Lung (tissue), 12 donors: ENCODE data around the gene NPBWR2. TPM values are rescaled to one million over a fixed set of nuclear protein-coding genes. Genes with fewer than 3 reads are reported as not detected.

Experiments used
- ATAC-seq: fragments of 200-7000 bp; cut with Tn5 transposase; one replicate; pipeline ENCODE4 v1.9.1; 2020; ENCODE audit warnings: moderate number of reproducible peaks; ENCODE audit not compliant: insufficient read depth, low FRiP score
- DNase-seq, 3 donors: peaks; one replicate each; pipeline ENCODE4 v3.0.0-alpha.2; 2013 to 2017
- H3K27ac ChIP-seq, 2 donors: one replicate each; pipeline ENCODE4 v1.5.1; 2013; ENCODE audit warnings: mild to moderate bottlenecking in 2 of 2, moderate library complexity in 2 of 2, control low read depth in 1 of 2, inconsistent platforms in 1 of 2, low read depth in 1 of 2, low read length in 1 of 2
- H3K27me3 ChIP-seq, 3 donors: one replicate each; pipeline ENCODE4 v1.5.1; 2013; ENCODE audit warnings: low read length in 2 of 3; ENCODE audit not compliant: control insufficient read depth in 3 of 3, insufficient read depth in 3 of 3
- H3K36me3 ChIP-seq, 4 donors: one replicate each; pipeline ENCODE4 v1.5.1; 2013; ENCODE audit warnings: low read length in 4 of 4, mild to moderate bottlenecking in 1 of 4, moderate library complexity in 1 of 4; ENCODE audit not compliant: control insufficient read depth in 4 of 4, insufficient read depth in 4 of 4
- H3K4me1 ChIP-seq, 5 donors: one replicate each; pipeline ENCODE4 v1.5.1; 2013; ENCODE audit warnings: low read length in 5 of 5, mild to moderate bottlenecking in 2 of 5, moderate library complexity in 1 of 5; ENCODE audit not compliant: control insufficient read depth in 5 of 5, insufficient read depth in 5 of 5
- H3K4me3 ChIP-seq: one replicate; pipeline ENCODE4 v1.5.1; 2013; ENCODE audit warnings: mild to moderate bottlenecking, control low read depth, moderate library complexity
- H3K9ac ChIP-seq, 2 donors: one replicate each; pipeline ENCODE4 v1.5.1; 2013; ENCODE audit warnings: low read length in 2 of 2, control low read depth in 1 of 2; ENCODE audit not compliant: insufficient read depth in 1 of 2
- H3K9me3 ChIP-seq, 4 donors: one replicate each; pipeline ENCODE4 v1.5.1; 2013; ENCODE audit warnings: low read length in 3 of 4, mild to moderate bottlenecking in 1 of 4, moderate library complexity in 1 of 4; ENCODE audit not compliant: control insufficient read depth in 4 of 4, insufficient read depth in 3 of 4
- CTCF ChIP-seq: IDR thresholded peaks from 2 replicates; pipeline ENCODE4 v1.5.1; 2012; ENCODE audit warnings: mild to moderate bottlenecking; ENCODE audit errors: control extremely low read depth, extremely low read depth
- WGBS, 2 donors: extraction: QIAGEN DNeasy Blood & Tissue Kit; methylation state at CpG; one replicate each; pipeline ENCODE4 v1.1.7; 2013; 5-methylcytosine and 5-hydroxymethylcytosine counted together
- polyA plus RNA-seq, 2 donors: library from polyadenylated mRNA; stranded (reverse); fragments of 200-250 nt; gene quantifications; one replicate each; pipeline ENCODE4 v1.2.1, GENCODE V29; 2013
- total RNA-seq, 2 donors: library from RNA; depleted of rRNA in 1 of 2; stranded (reverse); fragments of >200 nt in 1 of 2; gene quantifications; one replicate each; pipeline ENCODE4 v1.2.1, GENCODE V29; 2014 to 2021
- donor health status: control.
- donor health status: control.
- donor health status: Bipolar disorder and iron deficiency.
- donor health status: healthy.
- donor health status: DM: yes; HTN: yes; CAD: no.

Gene NPBWR2
- total and polyA plus RNA-seq, 4 donors = not detected

GRCh38 chr20:64093013-64093503, 14.3 kb downstream of the NPBWR2 start:
- 54 to 75% methylated on average over 9 of the region's 9 CpGs for WGBS, 2 donors
- Histone ChIP-seq H3K4me3 (no peak overlapping the region), H3K27ac (no peak overlapping the region), H3K27me3 (peaks cover 0 to 19% (median 5%) of the 10 kb centered on the region in 3 donors), H3K9me3 (no peaks in the 10 kb centered on the region), H3K4me1 (no peaks in the 10 kb centered on the region), H3K9ac (no peak overlapping the region), H3K36me3 (no peaks in the 10 kb centered on the region)
- ATAC-seq (no peak), DNase-seq (no peak)
- no peak for TF ChIP-seq CTCF

GRCh38 chr20:64092258-64093012, 14.9 kb downstream of the NPBWR2 start:
- TF ChIP-seq CTCF = no peak
- no peak overlapping the region for H3K4me3 ChIP-seq
- H3K27me3 ChIP-seq = peaks cover 0 to 23% (median 5%) of the 10 kb centered on the region in 3 donors
- DNase-seq (no peak), ATAC-seq (no peak)
- H3K36me3 ChIP-seq = no peaks in the 10 kb centered on the region
- H3K4me1 ChIP-seq = no peaks in the 10 kb centered on the region
- H3K27ac ChIP-seq = no peak overlapping the region
- no peak overlapping the region for H3K9ac ChIP-seq
- WGBS, 2 donors = 54 to 68% methylated on average over 27 of the region's 27 CpGs
- no peaks in the 10 kb centered on the region for H3K9me3 ChIP-seq

GRCh38 chr20:64091770-64092169, 15.6 kb downstream of the NPBWR2 start:
- DNase-seq (no peak), ATAC-seq (no peak)
- no peak for TF ChIP-seq CTCF
- no peak overlapping the region for H3K27ac ChIP-seq
- H3K36me3 ChIP-seq = no peaks in the 10 kb centered on the region
- H3K4me1 ChIP-seq = no peaks in the 10 kb centered on the region
- peaks cover 0 to 25% (median 5%) of the 10 kb centered on the region in 3 donors for H3K27me3 ChIP-seq
- H3K4me3 ChIP-seq = no peak overlapping the region
- no peak overlapping the region for H3K9ac ChIP-seq
- WGBS, 2 donors = 26 to 60% methylated on average over 16 of the region's 16 CpGs
- no peaks in the 10 kb centered on the region for H3K9me3 ChIP-seq
